Keratinocyte (primary cell): ENCODE data around the gene MYH9. TPM values are rescaled to one million over a fixed set of nuclear protein-coding genes. Genes with fewer than 3 reads are reported as not detected.

Source experiments
- DNase-seq: peaks from one replicate; pipeline ENCODE4 v3.0.0-alpha.2; 2011; ENCODE audit warnings: low read depth, missing footprints, low spot score
- FAIRE-seq: peaks from 2 replicates; lab custom pipeline; 2011; peaks lifted over from hg19 to GRCh38; lab: Jason Lieb, UNC
- H2AFZ ChIP-seq: 2 replicates; pipeline ENCODE4 v1.6.0; 2012; ENCODE audit warnings: low read length, control low read depth, inconsistent platforms; ENCODE audit not compliant: control insufficient read depth
- H3K27ac ChIP-seq: 2 replicates; pipeline ENCODE4 v1.5.1; 2011; ENCODE audit warnings: low read length; ENCODE audit not compliant: control insufficient read depth, insufficient read depth
- H3K27me3 ChIP-seq: 3 replicates; pipeline ENCODE4 v1.6.0; 2011; ENCODE audit warnings: low read length; ENCODE audit not compliant: control insufficient read depth, insufficient read depth; ENCODE audit errors: extremely low read depth
- H3K36me3 ChIP-seq, 2 experiments: 2 replicates in 1 of 2; 3 replicates in 1 of 2; pipeline ENCODE4 v1.5.1; 2011; ENCODE audit warnings: low read length in 2 of 2, mild to moderate bottlenecking in 1 of 2; ENCODE audit not compliant: control insufficient read depth in 2 of 2, insufficient read depth in 2 of 2; ENCODE audit errors: extremely low read depth in 1 of 2
- H3K4me1 ChIP-seq: 3 replicates; pipeline ENCODE4 v1.5.1; 2011; ENCODE audit warnings: low read length; ENCODE audit not compliant: control insufficient read depth, insufficient read depth; ENCODE audit errors: extremely low read depth
- H3K4me2 ChIP-seq: 3 replicates; pipeline ENCODE4 v1.6.0; 2011; ENCODE audit warnings: low read depth, low read length; ENCODE audit not compliant: control insufficient read depth, insufficient read depth; ENCODE audit errors: extremely low read depth
- H3K4me3 ChIP-seq, 3 experiments: fragments of 200-600 bp in 1 of 3; sonication (generic) in 1 of 3; 2 replicates in 2 of 3; 3 replicates in 1 of 3; pipeline ENCODE4 v1.5.1; 2011 to 2016; ENCODE audit warnings: low read length in 3 of 3, mild to moderate bottlenecking in 3 of 3, control low read depth in 2 of 3, inconsistent platforms in 1 of 3, low read depth in 1 of 3, mixed read lengths in 1 of 3, mixed run types in 1 of 3, moderate library complexity in 1 of 3; ENCODE audit not compliant: control insufficient read depth in 2 of 3, insufficient read depth in 2 of 3; ENCODE audit errors: extremely low read depth in 1 of 3
- H3K79me2 ChIP-seq: 2 replicates; pipeline ENCODE4 v1.6.0; 2012; ENCODE audit warnings: low read length; ENCODE audit not compliant: control insufficient read depth, insufficient read depth
- H3K9ac ChIP-seq: 3 replicates; pipeline ENCODE4 v1.6.0; 2011; ENCODE audit warnings: low read length; ENCODE audit not compliant: control insufficient read depth, insufficient read depth; ENCODE audit errors: extremely low read depth
- H3K9me1 ChIP-seq: 3 replicates; pipeline ENCODE4 v1.6.0; 2011; ENCODE audit warnings: low read length; ENCODE audit not compliant: control insufficient read depth, insufficient read depth; ENCODE audit errors: extremely low read depth
- H3K9me3 ChIP-seq: 2 replicates; pipeline ENCODE4 v1.5.1; 2012; ENCODE audit warnings: low read depth, low read length; ENCODE audit not compliant: control insufficient read depth
- H4K20me1 ChIP-seq: 3 replicates; pipeline ENCODE4 v1.6.0; 2011; ENCODE audit warnings: low read length; ENCODE audit not compliant: control insufficient read depth, insufficient read depth; ENCODE audit errors: extremely low read depth
- EZH2 ChIP-seq: IDR thresholded peaks from one replicate; pipeline ENCODE4 v1.6.1; 2012; ENCODE audit warnings: inconsistent platforms, mild to moderate bottlenecking, low read length, moderate library complexity
- dilution Hi-C: fragments of 300-500 bp; cut with MboI; formaldehyde crosslinking; loops from one replicate; pipeline ENCODE4 v1.7.0; 2020; ENCODE audit warnings: low sequenced_read_pairs; ENCODE audit not compliant: extremely low pct_ligation_motif_present
- polyA plus RNA-seq, 5 experiments: library from polyadenylated mRNA; depleted of rRNA in 3 of 5; stranded (reverse) in 3 of 5; stranded (forward) in 1 of 5; unstranded in 1 of 5; fragments of >200 nt; gene quantifications; 1 replicate in 1 of 5; 2 replicates in 3 of 5; 3 replicates in 1 of 5; pipeline versions ENCODE4 v1.2.1 to v1.2.3, GENCODE V29; 2011 to 2012; ENCODE audit warnings: missing spikeins in 2 of 5, low read depth in 1 of 5, low replicate concordance in 1 of 5
- TF ChIP-seq, protein P1 (sequence below), 3 experiments: IDR thresholded peaks in 1 of 3; conservative IDR thresholded peaks in 1 of 3; optimal IDR thresholded peaks in 1 of 3; 2 replicates in 2 of 3; 3 replicates in 1 of 3; pipeline versions ENCODE3 to v1.5.1; 2011; ENCODE audit warnings: low read length in 3 of 3, mild to moderate bottlenecking in 3 of 3, moderate library complexity in 2 of 3, control low read depth in 1 of 3, inconsistent platforms in 1 of 3; ENCODE audit not compliant: insufficient read depth in 2 of 3; ENCODE audit errors: extremely low read depth in 1 of 3

The MYH9 gene
- polyA plus RNA-seq, 1 donor (not counting 4 experiments of a cell fraction or from before 2014, with no cell fraction given): 351 TPM

GRCh38 chr22:36281781-36282327 lies 105.9 kb downstream of the MYH9 start:
- Histone ChIP-seq H4K20me1 (peaks cover 32% of the 10 kb centered on the region), H3K36me3 (peaks cover 49% of the 10 kb centered on the region in 2 experiments), H3K4me1 (no peaks in the 10 kb centered on the region), H3K27me3 (no peaks in the 10 kb centered on the region), H3K27ac (no peak overlapping the region), H3K4me3 (no peak overlapping the region), H2AFZ (no peak overlapping the region), H3K9me1 (no peaks in the 10 kb centered on the region), H3K9me3 (no peaks in the 10 kb centered on the region), H3K9ac (no peak overlapping the region), H3K4me2 (no peak overlapping the region), H3K79me2 (peaks cover 2% of the 10 kb centered on the region)
- TF ChIP-seq, protein P1, sequence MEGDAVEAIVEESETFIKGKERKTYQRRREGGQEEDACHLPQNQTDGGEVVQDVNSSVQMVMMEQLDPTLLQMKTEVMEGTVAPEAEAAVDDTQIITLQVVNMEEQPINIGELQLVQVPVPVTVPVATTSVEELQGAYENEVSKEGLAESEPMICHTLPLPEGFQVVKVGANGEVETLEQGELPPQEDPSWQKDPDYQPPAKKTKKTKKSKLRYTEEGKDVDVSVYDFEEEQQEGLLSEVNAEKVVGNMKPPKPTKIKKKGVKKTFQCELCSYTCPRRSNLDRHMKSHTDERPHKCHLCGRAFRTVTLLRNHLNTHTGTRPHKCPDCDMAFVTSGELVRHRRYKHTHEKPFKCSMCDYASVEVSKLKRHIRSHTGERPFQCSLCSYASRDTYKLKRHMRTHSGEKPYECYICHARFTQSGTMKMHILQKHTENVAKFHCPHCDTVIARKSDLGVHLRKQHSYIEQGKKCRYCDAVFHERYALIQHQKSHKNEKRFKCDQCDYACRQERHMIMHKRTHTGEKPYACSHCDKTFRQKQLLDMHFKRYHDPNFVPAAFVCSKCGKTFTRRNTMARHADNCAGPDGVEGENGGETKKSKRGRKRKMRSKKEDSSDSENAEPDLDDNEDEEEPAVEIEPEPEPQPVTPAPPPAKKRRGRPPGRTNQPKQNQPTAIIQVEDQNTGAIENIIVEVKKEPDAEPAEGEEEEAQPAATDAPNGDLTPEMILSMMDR (optimal IDR thresholded peaks at IDR 0.05 in 1 of 3, IDR thresholded peaks at IDR 0.05 in 1 of 3, conservative IDR thresholded peaks at IDR 0.05 in 1 of 3; ENCODE audit: extremely low read depth in 1 of 3, insufficient read depth in 2 of 3, low read length in 3 of 3): no peak
- TF ChIP-seq EZH2: no peak
- FAIRE-seq (no peak), DNase-seq (no peak)
- dilution Hi-C loops: no loop called here

DNA sequence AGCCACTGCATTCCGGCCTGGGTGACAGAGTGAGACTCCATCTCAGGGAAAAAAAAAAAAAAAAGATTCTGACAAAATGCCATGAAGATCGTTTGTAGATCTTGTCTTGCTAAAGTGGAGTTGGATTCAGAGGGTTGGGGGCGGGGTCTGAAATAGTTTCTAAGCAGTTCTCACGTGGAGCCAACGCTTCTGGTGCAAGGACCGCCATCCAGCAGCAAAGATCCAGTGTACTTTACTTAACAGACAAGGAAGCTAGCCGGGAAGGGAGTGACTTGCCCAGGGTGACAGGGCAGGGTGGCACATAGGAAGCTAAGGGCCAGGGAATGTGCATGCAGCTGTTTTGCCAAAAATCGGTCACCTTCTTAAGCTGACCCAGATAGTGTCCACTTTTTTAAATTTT lies 107.4 kb downstream of the MYH9 start:
- no peak overlapping the region for H3K27ac ChIP-seq
- no peaks in the 10 kb centered on the region for H3K9me3 ChIP-seq
- FAIRE-seq (no peak), DNase-seq (no peak)
- H3K4me1 ChIP-seq: no peaks in the 10 kb centered on the region
- no peak overlapping the region for H3K9ac ChIP-seq
- H4K20me1 ChIP-seq: peaks cover 21% of the 10 kb centered on the region
- no peaks in the 10 kb centered on the region for H3K27me3 ChIP-seq
- H3K79me2 ChIP-seq: no peaks in the 10 kb centered on the region
- H3K9me1 ChIP-seq: no peaks in the 10 kb centered on the region
- no peak overlapping the region for H2AFZ ChIP-seq
- dilution Hi-C loops: no loop called here
- no peak overlapping the region for H3K4me2 ChIP-seq
- TF ChIP-seq EZH2: no peak
- TF ChIP-seq, protein P1 (optimal IDR thresholded peaks at IDR 0.05 in 1 of 3, IDR thresholded peaks at IDR 0.05 in 1 of 3, conservative IDR thresholded peaks at IDR 0.05 in 1 of 3; ENCODE audit: extremely low read depth in 1 of 3, insufficient read depth in 2 of 3, low read length in 3 of 3): no peak
- peaks cover 36 to 38% of the 10 kb centered on the region in 2 experiments for H3K36me3 ChIP-seq
- no peak overlapping the region for H3K4me3 ChIP-seq
